HepG2 (cell line): ENCODE results near the gene SLCO4A1. TPM values are rescaled to one million over a fixed set of nuclear protein-coding genes. Genes with fewer than 3 reads are reported as not detected.

Source experiments
- ATAC-seq: fragments of 200-7000 bp; cut with Tn5 transposase; 3 replicates; pipeline ENCODE4 v1.9.1; 2020; ENCODE audit warnings: mild to moderate bottlenecking, moderate library complexity
- BruUV-seq: library from RNA; stranded (reverse); fragments of 400-500 nt; replicated peaks from 2 replicates; lab custom pipeline; 2021; lab: Mats Ljungman, UMichigan
- CTCF ChIA-PET: fragments of 300-600 bp; formaldehyde crosslinking; extraction: SDS; loops from one replicate; lab custom pipeline; 2021; ENCODE audit warnings: low total read pairs, inconsistent platforms, low intra/inter-chr PET ratio; lab: Yijun Ruan, JAX
- POLR2A ChIA-PET: fragments of 350-600 bp; sonication (Branson Sonifier 250); formaldehyde crosslinking; loops from one replicate; lab custom pipeline; 2020; ENCODE audit warnings: antibody characterized with exemption, inconsistent platforms; lab: Yijun Ruan, JAX
- DNase-seq: peaks from one replicate; pipeline ENCODE4 v3.0.0-alpha.2; 2015; ENCODE audit warnings: low spot score
- FAIRE-seq: peaks from 3 replicates; lab custom pipeline; 2011; peaks lifted over from hg19 to GRCh38; lab: Jason Lieb, UNC
- H2AFZ ChIP-seq: one replicate; pipeline ENCODE4 v1.6.1; 2011; ENCODE audit warnings: low read length, inconsistent platforms
- H3K27ac ChIP-seq: fragments of 300-600 bp; 3 replicates; pipeline ENCODE4 v1.8.0; 2011; ENCODE audit warnings: mixed run types, mild to moderate bottlenecking, mixed read lengths, low read length, inconsistent platforms; ENCODE audit not compliant: insufficient read depth; ENCODE audit errors: extremely low read length
- H3K27me3 ChIP-seq, 2 experiments: fragments of 200-600 bp in 1 of 2; 2 replicates in 1 of 2; 3 replicates in 1 of 2; pipeline versions ENCODE4 v1.6.0 to v1.8.0; 2011; ENCODE audit warnings: low read length in 2 of 2, mild to moderate bottlenecking in 2 of 2, moderate library complexity in 2 of 2, inconsistent platforms in 1 of 2; ENCODE audit not compliant: insufficient read depth in 2 of 2, control insufficient read depth in 1 of 2
- H3K36me3 ChIP-seq, 2 experiments: fragments of 200-600 bp in 1 of 2; replicated peaks in 1 of 2; 2 replicates in 1 of 2; 3 replicates in 1 of 2; pipeline versions ENCODE4 v1.5.1 to v1.8.0; 2011; ENCODE audit warnings: low read length in 2 of 2, inconsistent platforms in 1 of 2; ENCODE audit not compliant: insufficient read depth in 2 of 2, control insufficient read depth in 1 of 2
- H3K4me1 ChIP-seq: 2 replicates; pipeline ENCODE4 v1.5.1; 2012; ENCODE audit warnings: low read length, inconsistent platforms; ENCODE audit not compliant: insufficient read depth
- H3K4me2 ChIP-seq: 2 replicates; pipeline ENCODE4 v1.6.0; 2011; ENCODE audit warnings: low read depth, low read length, inconsistent platforms
- H3K4me3 ChIP-seq, 3 experiments: fragments of 200-600 bp in 1 of 3; sonication (generic), shearing (Covaris generic) in 1 of 3; replicated peaks in 1 of 3; 2 replicates each; pipeline ENCODE4 v1.5.1; 2011 to 2016; ENCODE audit warnings: low read length in 3 of 3, inconsistent platforms in 2 of 3, low read depth in 2 of 3, mild to moderate bottlenecking in 2 of 3, control low read depth in 1 of 3, mixed read lengths in 1 of 3; ENCODE audit not compliant: insufficient read depth in 1 of 3
- H3K79me2 ChIP-seq: one replicate; pipeline ENCODE4 v1.6.1; 2011; ENCODE audit warnings: low read length, inconsistent platforms; ENCODE audit not compliant: insufficient read depth
- H3K9ac ChIP-seq: 2 replicates; pipeline ENCODE4 v1.6.0; 2011; ENCODE audit warnings: mild to moderate bottlenecking, low read depth, low read length, inconsistent platforms; ENCODE audit not compliant: insufficient read depth
- H3K9me3 ChIP-seq: 2 replicates; pipeline ENCODE4 v1.5.1; 2012; ENCODE audit warnings: mild to moderate bottlenecking, low read length
- H4K20me1 ChIP-seq: 2 replicates; pipeline ENCODE4 v1.6.0; 2011; ENCODE audit warnings: inconsistent platforms, mild to moderate bottlenecking, low read length, moderate library complexity; ENCODE audit not compliant: insufficient read depth
- ADNP ChIP-seq: sonication (generic); formaldehyde crosslinking; IDR thresholded peaks from 2 replicates; pipeline ENCODE4 v1.4.0; 2020; ENCODE audit warnings: missing genetic modification reagents
- CREB1 ChIP-seq, 2 experiments: fragments of 450-650 bp in 1 of 2; IDR thresholded peaks; 2 replicates each; pipeline ENCODE4 v1.6.1; 2016 to 2017; ENCODE audit warnings: control low read depth in 1 of 2, mild to moderate bottlenecking in 1 of 2, missing compliant biosample characterization in 1 of 2, missing genetic modification characterization in 1 of 2
- HMG20B ChIP-seq: conservative IDR thresholded peaks from 2 replicates; pipeline ENCODE4 v1.6.1; 2016; ENCODE audit warnings: missing genetic modification reagents, missing compliant biosample characterization
- HNRNPUL1 ChIP-seq: fragments of 200-400 bp; formaldehyde crosslinking; IDR thresholded peaks from 2 replicates; pipeline ENCODE4 v1.6.1; 2017; ENCODE audit warnings: low read depth, mild to moderate bottlenecking, low read length, moderate library complexity
- KAT8 ChIP-seq: IDR thresholded peaks from 2 replicates; pipeline ENCODE4 v1.6.1; 2016; ENCODE audit warnings: missing genetic modification reagents, missing compliant biosample characterization
- MTF1 ChIP-seq: sonication (generic); formaldehyde crosslinking; IDR thresholded peaks from 2 replicates; pipeline ENCODE4 v1.5.0; 2020; ENCODE audit warnings: missing genetic modification reagents
- TRIM24 ChIP-seq: sonication (generic); formaldehyde crosslinking; IDR thresholded peaks from 2 replicates; pipeline ENCODE4 v1.8.0; 2022; ENCODE audit warnings: mild to moderate bottlenecking, missing genetic modification reagents
- ZNF274 ChIP-seq: sonication (generic); formaldehyde crosslinking; IDR thresholded peaks from 2 replicates; pipeline ENCODE4 v1.5.1; 2020; ENCODE audit warnings: mild to moderate bottlenecking, missing genetic modification reagents
- ZNF547 ChIP-seq: sonication (generic); formaldehyde crosslinking; IDR thresholded peaks from 2 replicates; pipeline ENCODE4 v1.5.1; 2020; ENCODE audit warnings: mild to moderate bottlenecking, missing genetic modification reagents
- ZNF567 ChIP-seq: sonication (generic); formaldehyde crosslinking; IDR thresholded peaks from 2 replicates; pipeline ENCODE4 v1.8.1; 2023; ENCODE audit warnings: mild to moderate bottlenecking, missing genetic modification reagents, borderline replicate concordance
- ZNF737 ChIP-seq: sonication (generic); formaldehyde crosslinking; IDR thresholded peaks from 2 replicates; pipeline ENCODE4 v1.5.0; 2020; ENCODE audit warnings: missing genetic modification reagents, mild to moderate bottlenecking, borderline replicate concordance
- WGBS: methylation state at CpG from one replicate; pipeline ENCODE4 v1.1.6; 2017; ENCODE audit warnings: low lambda C conversion rate; 5-methylcytosine and 5-hydroxymethylcytosine counted together
- in situ Hi-C: cut with HindIII; loops from 2 replicates; pipeline ENCODE4 v1.10.0; 2017; ENCODE audit warnings: low pct_unique_long_range_greater_than_20kb; ENCODE audit not compliant: extremely low pct_ligation_motif_present
- intact Hi-C: fragments of 100-400 bp; cut with micrococcal nuclease; formaldehyde crosslinking; loops from one replicate; pipeline ENCODE4 v1.10.0; 2022; ENCODE audit not compliant: unreplicated experiment
- polyA plus RNA-seq, 8 experiments: library from polyadenylated mRNA; depleted of rRNA in 3 of 8; stranded (reverse) in 7 of 8; unstranded in 1 of 8; fragments of >200 nt; fragmentation: Illumina TruSeq in 4 of 8; extraction: Trizol in 4 of 8; gene quantifications; 2 replicates each; pipeline versions ENCODE4 v1.2.1 to v1.2.3, GENCODE V29; 2011 to 2016; ENCODE audit warnings: low read depth in 4 of 8, missing spikeins in 1 of 8, mixed read lengths in 1 of 8; ENCODE audit not compliant: insufficient read depth in 1 of 8
- total RNA-seq, 5 experiments: library from RNA; depleted of rRNA; stranded (reverse); fragments of >200 nt; fragmentation: Illumina TruSeq; extraction: Trizol; gene quantifications; 2 replicates each; pipeline ENCODE4 v1.2.3, GENCODE V29; 2016; ENCODE audit warnings: low read depth in 1 of 5
- TF ChIP-seq, protein P1 (sequence below): sonication (generic); formaldehyde crosslinking; IDR thresholded peaks from 2 replicates; pipeline ENCODE4 v1.5.0; 2020; ENCODE audit warnings: mild to moderate bottlenecking, missing genetic modification reagents, borderline replicate concordance
- TF ChIP-seq, protein P2 (sequence below): sonication (generic); formaldehyde crosslinking; IDR thresholded peaks from 2 replicates; pipeline ENCODE4 v1.5.1; 2020; ENCODE audit warnings: mild to moderate bottlenecking, missing genetic modification reagents, moderate library complexity
- TF ChIP-seq, protein P3 (sequence below): IDR thresholded peaks from 2 replicates; pipeline ENCODE4 v1.6.1; 2016; ENCODE audit warnings: control low read depth

Gene SLCO4A1
- total and polyA plus RNA-seq, 2 of the 13 experiments (the other 11 are each of a cell fraction or from before 2014, with no cell fraction given) = 55.5 to 112 TPM

DNA sequence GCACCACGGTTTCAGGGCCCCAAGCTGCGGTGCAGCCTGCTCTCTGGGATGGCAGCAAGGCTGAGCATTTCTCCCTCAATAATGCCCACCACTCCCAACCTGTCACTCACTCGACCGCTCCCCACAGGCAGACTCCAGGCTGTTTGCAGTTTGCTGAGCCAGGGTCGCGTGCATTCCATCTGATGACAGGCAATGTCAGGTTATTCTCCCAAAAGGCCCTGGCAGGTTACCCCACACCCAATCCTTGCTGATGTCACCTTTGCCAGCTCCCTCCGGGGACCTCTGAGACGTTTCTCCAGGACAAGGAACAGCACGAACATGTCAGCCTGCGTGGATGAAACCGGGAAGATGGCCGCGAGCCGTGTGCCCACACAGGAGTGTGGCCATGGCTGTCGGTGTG lies 7.1 kb upstream of the SLCO4A1 start:
- Histone ChIP-seq H3K27ac (no peak overlapping the region), H3K27me3 (peaks cover 31 to 77% of the 10 kb centered on the region in 2 experiments), H3K36me3 (no peaks in the 10 kb centered on the region), H3K9ac (no peak overlapping the region), H3K4me1 (peaks cover 87% of the 10 kb centered on the region), H4K20me1 (no peaks in the 10 kb centered on the region), H2AFZ (no peak overlapping the region), H3K79me2 (no peaks in the 10 kb centered on the region), H3K4me2 (no peak overlapping the region), H3K4me3 (no peak overlapping the region), H3K9me3 (no peaks in the 10 kb centered on the region)
- intact Hi-C loops = no loop called here
- ATAC-seq = no peak
- 43% methylated on average over 15 of the region's 15 CpGs for WGBS
- no peak for FAIRE-seq
- DNase-seq = no peak
- POLR2A ChIA-PET = interaction anchor here (1.2 kb wide), 1 partner anchor 11 kb away, joined by 4 read pairs; no protein-coding TSS in a partner anchor
- CTCF ChIA-PET = no interaction called here
- in situ Hi-C loops = no loop called here
- BruUV-seq = no TSS peak
- TF ChIP-seq ZNF567 (CRISPR knock-in tag) (no peak), MTF1 (CRISPR knock-in tag) (no peak), HNRNPUL1 (no peak), HMG20B (CRISPR knock-in tag) (no peak), ZNF274 (CRISPR knock-in tag) (peak; percentile 77; the same call in 1 of the 2 replicates), CREB1 (IDR thresholded peaks at IDR 0.05) (no peak), CREB1 (CRISPR knock-in tag; IDR thresholded peaks at IDR 0.05) (no peak), ZNF547 (CRISPR knock-in tag) (0 out of 2 replicates have a peak, but pooled peaks have one; percentile 41), ZNF737 (CRISPR knock-in tag) (0 out of 2 replicates have a peak, but pooled peaks have one; percentile 51), ADNP (no peak), TRIM24 (CRISPR knock-in tag) (0 out of 2 replicates have a peak, but pooled peaks have one; percentile 23), KAT8 (CRISPR knock-in tag) (no peak)
- TF ChIP-seq, protein P1, sequence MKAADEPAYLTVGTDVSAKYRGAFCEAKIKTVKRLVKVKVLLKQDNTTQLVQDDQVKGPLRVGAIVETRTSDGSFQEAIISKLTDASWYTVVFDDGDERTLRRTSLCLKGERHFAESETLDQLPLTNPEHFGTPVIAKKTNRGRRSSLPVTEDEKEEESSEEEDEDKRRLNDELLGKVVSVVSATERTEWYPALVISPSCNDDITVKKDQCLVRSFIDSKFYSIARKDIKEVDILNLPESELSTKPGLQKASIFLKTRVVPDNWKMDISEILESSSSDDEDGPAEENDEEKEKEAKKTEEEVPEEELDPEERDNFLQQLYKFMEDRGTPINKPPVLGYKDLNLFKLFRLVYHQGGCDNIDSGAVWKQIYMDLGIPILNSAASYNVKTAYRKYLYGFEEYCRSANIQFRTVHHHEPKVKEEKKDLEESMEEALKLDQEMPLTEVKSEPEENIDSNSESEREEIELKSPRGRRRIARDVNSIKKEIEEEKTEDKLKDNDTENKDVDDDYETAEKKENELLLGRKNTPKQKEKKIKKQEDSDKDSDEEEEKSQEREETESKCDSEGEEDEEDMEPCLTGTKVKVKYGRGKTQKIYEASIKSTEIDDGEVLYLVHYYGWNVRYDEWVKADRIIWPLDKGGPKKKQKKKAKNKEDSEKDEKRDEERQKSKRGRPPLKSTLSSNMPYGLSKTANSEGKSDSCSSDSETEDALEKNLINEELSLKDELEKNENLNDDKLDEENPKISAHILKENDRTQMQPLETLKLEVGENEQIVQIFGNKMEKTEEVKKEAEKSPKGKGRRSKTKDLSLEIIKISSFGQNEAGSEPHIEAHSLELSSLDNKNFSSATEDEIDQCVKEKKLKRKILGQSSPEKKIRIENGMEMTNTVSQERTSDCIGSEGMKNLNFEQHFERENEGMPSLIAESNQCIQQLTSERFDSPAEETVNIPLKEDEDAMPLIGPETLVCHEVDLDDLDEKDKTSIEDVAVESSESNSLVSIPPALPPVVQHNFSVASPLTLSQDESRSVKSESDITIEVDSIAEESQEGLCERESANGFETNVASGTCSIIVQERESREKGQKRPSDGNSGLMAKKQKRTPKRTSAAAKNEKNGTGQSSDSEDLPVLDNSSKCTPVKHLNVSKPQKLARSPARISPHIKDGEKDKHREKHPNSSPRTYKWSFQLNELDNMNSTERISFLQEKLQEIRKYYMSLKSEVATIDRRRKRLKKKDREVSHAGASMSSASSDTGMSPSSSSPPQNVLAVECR (CRISPR knock-in tag) = 0 out of 2 replicates have a peak, but pooled peaks have one; percentile 24
- TF ChIP-seq, protein P2, sequence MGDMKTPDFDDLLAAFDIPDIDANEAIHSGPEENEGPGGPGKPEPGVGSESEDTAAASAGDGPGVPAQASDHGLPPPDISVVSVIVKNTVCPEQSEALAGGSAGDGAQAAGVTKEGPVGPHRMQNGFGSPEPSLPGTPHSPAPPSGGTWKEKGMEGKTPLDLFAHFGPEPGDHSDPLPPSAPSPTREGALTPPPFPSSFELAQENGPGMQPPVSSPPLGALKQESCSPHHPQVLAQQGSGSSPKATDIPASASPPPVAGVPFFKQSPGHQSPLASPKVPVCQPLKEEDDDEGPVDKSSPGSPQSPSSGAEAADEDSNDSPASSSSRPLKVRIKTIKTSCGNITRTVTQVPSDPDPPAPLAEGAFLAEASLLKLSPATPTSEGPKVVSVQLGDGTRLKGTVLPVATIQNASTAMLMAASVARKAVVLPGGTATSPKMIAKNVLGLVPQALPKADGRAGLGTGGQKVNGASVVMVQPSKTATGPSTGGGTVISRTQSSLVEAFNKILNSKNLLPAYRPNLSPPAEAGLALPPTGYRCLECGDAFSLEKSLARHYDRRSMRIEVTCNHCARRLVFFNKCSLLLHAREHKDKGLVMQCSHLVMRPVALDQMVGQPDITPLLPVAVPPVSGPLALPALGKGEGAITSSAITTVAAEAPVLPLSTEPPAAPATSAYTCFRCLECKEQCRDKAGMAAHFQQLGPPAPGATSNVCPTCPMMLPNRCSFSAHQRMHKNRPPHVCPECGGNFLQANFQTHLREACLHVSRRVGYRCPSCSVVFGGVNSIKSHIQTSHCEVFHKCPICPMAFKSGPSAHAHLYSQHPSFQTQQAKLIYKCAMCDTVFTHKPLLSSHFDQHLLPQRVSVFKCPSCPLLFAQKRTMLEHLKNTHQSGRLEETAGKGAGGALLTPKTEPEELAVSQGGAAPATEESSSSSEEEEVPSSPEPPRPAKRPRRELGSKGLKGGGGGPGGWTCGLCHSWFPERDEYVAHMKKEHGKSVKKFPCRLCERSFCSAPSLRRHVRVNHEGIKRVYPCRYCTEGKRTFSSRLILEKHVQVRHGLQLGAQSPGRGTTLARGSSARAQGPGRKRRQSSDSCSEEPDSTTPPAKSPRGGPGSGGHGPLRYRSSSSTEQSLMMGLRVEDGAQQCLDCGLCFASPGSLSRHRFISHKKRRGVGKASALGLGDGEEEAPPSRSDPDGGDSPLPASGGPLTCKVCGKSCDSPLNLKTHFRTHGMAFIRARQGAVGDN (CRISPR knock-in tag) = peak; percentile 31; the same call in 1 of the 2 replicates
- TF ChIP-seq, protein P3, sequence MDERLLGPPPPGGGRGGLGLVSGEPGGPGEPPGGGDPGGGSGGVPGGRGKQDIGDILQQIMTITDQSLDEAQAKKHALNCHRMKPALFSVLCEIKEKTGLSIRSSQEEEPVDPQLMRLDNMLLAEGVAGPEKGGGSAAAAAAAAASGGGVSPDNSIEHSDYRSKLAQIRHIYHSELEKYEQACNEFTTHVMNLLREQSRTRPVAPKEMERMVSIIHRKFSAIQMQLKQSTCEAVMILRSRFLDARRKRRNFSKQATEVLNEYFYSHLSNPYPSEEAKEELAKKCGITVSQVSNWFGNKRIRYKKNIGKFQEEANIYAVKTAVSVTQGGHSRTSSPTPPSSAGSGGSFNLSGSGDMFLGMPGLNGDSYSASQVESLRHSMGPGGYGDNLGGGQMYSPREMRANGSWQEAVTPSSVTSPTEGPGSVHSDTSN = peak; percentile 38; the same call in 1 of the 2 replicates
